Nephron progenitor cell (in vitro differentiated cells): ENCODE measurements around the gene SLC35D1.

Experiments used
- DNase-seq: peaks from one replicate; pipeline ENCODE4 v3.0.0; 2021
- H3K27ac Mint-ChIP-seq: 2 replicates; pipeline ENCODE4 v1.8.0; 2021; ENCODE audit warnings: mild to moderate bottlenecking, moderate library complexity, mixed read lengths
- H3K27me3 Mint-ChIP-seq: 2 replicates; pipeline ENCODE4 v1.8.0; 2021; ENCODE audit warnings: mild to moderate bottlenecking, low read depth, mixed read lengths; ENCODE audit not compliant: poor library complexity
- H3K36me3 Mint-ChIP-seq: 2 replicates; pipeline ENCODE4 v1.8.0; 2021; ENCODE audit warnings: low read depth, mixed read lengths
- H3K4me1 Mint-ChIP-seq: 2 replicates; pipeline ENCODE4 v1.8.0; 2021; ENCODE audit warnings: mixed read lengths
- H3K4me3 Mint-ChIP-seq: 2 replicates; pipeline ENCODE4 v1.8.0; 2021; ENCODE audit warnings: mild to moderate bottlenecking, moderate library complexity, mixed read lengths
- H3K9me3 Mint-ChIP-seq: 2 replicates; pipeline ENCODE4 v1.8.0; 2021; ENCODE audit warnings: mild to moderate bottlenecking, moderate library complexity, mixed read lengths
- TF ChIP-seq, protein P1 (sequence below): fragments of 200-600 bp; sonication (generic); IDR thresholded peaks from 2 replicates; pipeline ENCODE4 v1.5.0; 2021; ENCODE audit warnings: antibody characterized with exemption

SLC35D1 gene

GRCh38 chr1:67058761-67059160 lies 4.8 kb upstream of the SLC35D1 start:
- no peak overlapping the region for H3K27ac Mint-ChIP-seq
- peaks cover 17% of the 10 kb centered on the region for H3K4me1 Mint-ChIP-seq
- TF ChIP-seq, protein P1, sequence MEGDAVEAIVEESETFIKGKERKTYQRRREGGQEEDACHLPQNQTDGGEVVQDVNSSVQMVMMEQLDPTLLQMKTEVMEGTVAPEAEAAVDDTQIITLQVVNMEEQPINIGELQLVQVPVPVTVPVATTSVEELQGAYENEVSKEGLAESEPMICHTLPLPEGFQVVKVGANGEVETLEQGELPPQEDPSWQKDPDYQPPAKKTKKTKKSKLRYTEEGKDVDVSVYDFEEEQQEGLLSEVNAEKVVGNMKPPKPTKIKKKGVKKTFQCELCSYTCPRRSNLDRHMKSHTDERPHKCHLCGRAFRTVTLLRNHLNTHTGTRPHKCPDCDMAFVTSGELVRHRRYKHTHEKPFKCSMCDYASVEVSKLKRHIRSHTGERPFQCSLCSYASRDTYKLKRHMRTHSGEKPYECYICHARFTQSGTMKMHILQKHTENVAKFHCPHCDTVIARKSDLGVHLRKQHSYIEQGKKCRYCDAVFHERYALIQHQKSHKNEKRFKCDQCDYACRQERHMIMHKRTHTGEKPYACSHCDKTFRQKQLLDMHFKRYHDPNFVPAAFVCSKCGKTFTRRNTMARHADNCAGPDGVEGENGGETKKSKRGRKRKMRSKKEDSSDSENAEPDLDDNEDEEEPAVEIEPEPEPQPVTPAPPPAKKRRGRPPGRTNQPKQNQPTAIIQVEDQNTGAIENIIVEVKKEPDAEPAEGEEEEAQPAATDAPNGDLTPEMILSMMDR = no peak
- no peak for DNase-seq
- H3K36me3 Mint-ChIP-seq = no peaks in the 10 kb centered on the region
- H3K4me3 Mint-ChIP-seq = no peak overlapping the region
- peaks cover 14% of the 10 kb centered on the region for H3K27me3 Mint-ChIP-seq
- H3K9me3 Mint-ChIP-seq = no peaks in the 10 kb centered on the region

GRCh38 chr1:67058242-67058641 lies 4.3 kb upstream of the SLC35D1 start:
- peaks cover 14% of the 10 kb centered on the region for H3K27me3 Mint-ChIP-seq
- H3K4me1 Mint-ChIP-seq = peaks cover 17% of the 10 kb centered on the region
- TF ChIP-seq, protein P1 = no peak
- DNase-seq = no peak
- no peak overlapping the region for H3K27ac Mint-ChIP-seq
- no peaks in the 10 kb centered on the region for H3K36me3 Mint-ChIP-seq
- H3K9me3 Mint-ChIP-seq = no peaks in the 10 kb centered on the region
- H3K4me3 Mint-ChIP-seq = no peak overlapping the region

GRCh38 chr1:67053535-67053784 lies 488 bp downstream of the SLC35D1 start:
- H3K9me3 Mint-ChIP-seq = no peaks in the 10 kb centered on the region
- peaks cover 3% of the 10 kb centered on the region for H3K27me3 Mint-ChIP-seq
- peak; percentile 71 for DNase-seq
- TF ChIP-seq, protein P1 = no peak
- H3K4me1 Mint-ChIP-seq = peaks cover 40% of the 10 kb centered on the region
- peak overlapping the region; percentile 75 for H3K27ac Mint-ChIP-seq
- H3K4me3 Mint-ChIP-seq = peak overlapping the region; percentile 93
- peaks cover 27% of the 10 kb centered on the region for H3K36me3 Mint-ChIP-seq

GRCh38 chr1:67052741-67053534 lies 1.0 kb downstream of the SLC35D1 start:
- peak overlapping the region; percentile 75 for H3K27ac Mint-ChIP-seq
- H3K9me3 Mint-ChIP-seq = no peaks in the 10 kb centered on the region
- H3K4me3 Mint-ChIP-seq = peak overlapping the region; percentile 93
- peaks cover 40% of the 10 kb centered on the region for H3K4me1 Mint-ChIP-seq
- TF ChIP-seq, protein P1 = no peak
- H3K36me3 Mint-ChIP-seq = peaks cover 32% of the 10 kb centered on the region
- H3K27me3 Mint-ChIP-seq = no peaks in the 10 kb centered on the region
- DNase-seq = peak; percentile 45

DNA sequence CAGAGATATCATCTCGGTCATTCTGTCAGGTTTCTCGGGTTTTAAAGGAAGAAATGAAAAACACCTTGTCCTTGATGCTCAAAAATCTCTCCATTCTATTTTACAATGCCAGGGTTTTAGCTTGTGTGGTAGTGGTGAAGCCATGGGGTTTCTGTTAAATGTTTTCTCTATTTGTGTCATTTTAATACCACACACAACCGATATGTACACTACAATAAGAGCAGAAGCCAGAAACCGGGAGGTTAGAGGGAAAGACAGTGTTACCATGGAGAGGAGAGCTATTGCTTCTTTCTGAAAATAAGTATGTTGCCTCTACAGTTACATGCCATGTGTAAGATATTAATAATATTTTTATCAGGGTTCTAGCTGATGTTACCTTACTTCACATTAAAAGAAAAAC lies 2.8 kb downstream of the SLC35D1 start:
- Mint-ChIP-seq H3K4me3 (peak overlapping the region; percentile 34), H3K36me3 (peaks cover 40% of the 10 kb centered on the region), H3K27ac (no peak overlapping the region), H3K27me3 (no peaks in the 10 kb centered on the region), H3K4me1 (peaks cover 39% of the 10 kb centered on the region), H3K9me3 (no peaks in the 10 kb centered on the region)
- no peak for DNase-seq
- TF ChIP-seq, protein P1 = no peak

DNA sequence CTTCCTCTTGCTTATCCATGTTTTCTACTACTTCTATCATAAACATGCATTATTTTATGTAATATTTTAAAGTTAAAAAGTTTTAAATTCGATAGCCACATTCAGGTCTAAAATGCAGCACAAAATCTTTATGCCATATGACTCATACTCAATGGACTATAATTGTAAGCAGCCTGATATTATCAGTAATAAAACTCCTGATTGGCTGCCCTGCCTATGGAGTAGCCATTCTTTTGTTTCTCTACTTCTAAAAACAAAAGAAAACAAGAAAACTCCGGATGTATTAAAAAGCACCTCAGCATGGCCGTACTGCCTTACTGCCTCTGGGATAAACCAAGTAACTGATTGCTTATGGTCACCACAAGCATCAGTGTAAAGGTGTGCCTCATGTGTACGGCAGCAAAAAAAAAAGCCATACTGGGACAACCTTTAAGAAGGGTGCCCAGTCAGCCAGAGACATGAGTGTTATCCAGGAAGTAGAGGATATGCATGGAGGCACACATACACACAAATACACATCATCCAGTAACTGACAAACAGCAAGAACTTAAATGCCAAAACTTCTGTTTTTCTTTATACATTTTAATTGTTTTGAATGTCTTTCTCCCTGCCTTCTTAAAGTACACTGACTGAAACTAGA lies 9.2 kb downstream of the SLC35D1 start:
- H3K4me3 Mint-ChIP-seq = no peak overlapping the region
- no peaks in the 10 kb centered on the region for H3K4me1 Mint-ChIP-seq
- H3K9me3 Mint-ChIP-seq = no peaks in the 10 kb centered on the region
- no peak overlapping the region for H3K27ac Mint-ChIP-seq
- no peak for DNase-seq
- peaks cover 76% of the 10 kb centered on the region for H3K36me3 Mint-ChIP-seq
- peaks cover 5% of the 10 kb centered on the region for H3K27me3 Mint-ChIP-seq
- TF ChIP-seq, protein P1 = no peak
